Measurements from ENCODE around the gene CSH2.

DNA sequence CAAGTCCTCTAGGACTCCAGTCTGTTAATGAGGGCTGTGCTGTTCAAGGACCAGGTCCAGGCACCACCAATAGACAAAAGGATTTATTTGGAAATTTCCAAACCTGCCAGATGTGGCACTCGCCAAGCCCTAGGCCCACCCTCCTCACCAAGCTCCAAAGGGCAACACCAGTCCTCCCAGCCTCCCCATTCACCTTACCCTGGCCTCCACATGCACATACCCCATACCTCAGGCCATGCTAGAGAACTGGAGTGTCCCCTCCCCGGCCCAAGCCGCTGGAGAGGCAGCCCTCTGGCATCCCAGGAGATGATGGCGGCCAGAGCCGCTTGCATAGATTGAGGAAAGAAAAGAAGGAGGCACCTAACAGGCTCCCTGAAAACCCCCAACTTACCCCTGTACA lies 41.5 kb downstream of the CSH2 start:
- TF ChIP-seq TEAD4 (IDR thresholded peaks at IDR 0.05): no peak
- TF ChIP-seq FOXM1 (IDR thresholded peaks at IDR 0.05; ENCODE audit: borderline replicate concordance, low read depth): no peak
- TF ChIP-seq, protein P1, sequence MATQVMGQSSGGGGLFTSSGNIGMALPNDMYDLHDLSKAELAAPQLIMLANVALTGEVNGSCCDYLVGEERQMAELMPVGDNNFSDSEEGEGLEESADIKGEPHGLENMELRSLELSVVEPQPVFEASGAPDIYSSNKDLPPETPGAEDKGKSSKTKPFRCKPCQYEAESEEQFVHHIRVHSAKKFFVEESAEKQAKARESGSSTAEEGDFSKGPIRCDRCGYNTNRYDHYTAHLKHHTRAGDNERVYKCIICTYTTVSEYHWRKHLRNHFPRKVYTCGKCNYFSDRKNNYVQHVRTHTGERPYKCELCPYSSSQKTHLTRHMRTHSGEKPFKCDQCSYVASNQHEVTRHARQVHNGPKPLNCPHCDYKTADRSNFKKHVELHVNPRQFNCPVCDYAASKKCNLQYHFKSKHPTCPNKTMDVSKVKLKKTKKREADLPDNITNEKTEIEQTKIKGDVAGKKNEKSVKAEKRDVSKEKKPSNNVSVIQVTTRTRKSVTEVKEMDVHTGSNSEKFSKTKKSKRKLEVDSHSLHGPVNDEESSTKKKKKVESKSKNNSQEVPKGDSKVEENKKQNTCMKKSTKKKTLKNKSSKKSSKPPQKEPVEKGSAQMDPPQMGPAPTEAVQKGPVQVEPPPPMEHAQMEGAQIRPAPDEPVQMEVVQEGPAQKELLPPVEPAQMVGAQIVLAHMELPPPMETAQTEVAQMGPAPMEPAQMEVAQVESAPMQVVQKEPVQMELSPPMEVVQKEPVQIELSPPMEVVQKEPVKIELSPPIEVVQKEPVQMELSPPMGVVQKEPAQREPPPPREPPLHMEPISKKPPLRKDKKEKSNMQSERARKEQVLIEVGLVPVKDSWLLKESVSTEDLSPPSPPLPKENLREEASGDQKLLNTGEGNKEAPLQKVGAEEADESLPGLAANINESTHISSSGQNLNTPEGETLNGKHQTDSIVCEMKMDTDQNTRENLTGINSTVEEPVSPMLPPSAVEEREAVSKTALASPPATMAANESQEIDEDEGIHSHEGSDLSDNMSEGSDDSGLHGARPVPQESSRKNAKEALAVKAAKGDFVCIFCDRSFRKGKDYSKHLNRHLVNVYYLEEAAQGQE (IDR thresholded peaks at IDR 0.05; ENCODE audit: low read depth): no peak
- TF ChIP-seq YY1 (IDR thresholded peaks at IDR 0.05; ENCODE audit: low read depth): no peak
- TF ChIP-seq, protein P2, sequence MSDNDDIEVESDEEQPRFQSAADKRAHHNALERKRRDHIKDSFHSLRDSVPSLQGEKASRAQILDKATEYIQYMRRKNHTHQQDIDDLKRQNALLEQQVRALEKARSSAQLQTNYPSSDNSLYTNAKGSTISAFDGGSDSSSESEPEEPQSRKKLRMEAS (IDR thresholded peaks at IDR 0.05): no peak
- TF ChIP-seq EP300 (IDR thresholded peaks at IDR 0.05; ENCODE audit: borderline replicate concordance): no peak
- no peak for TF ChIP-seq TAF1 (IDR thresholded peaks at IDR 0.05; ENCODE audit: low read depth)
- TF ChIP-seq, protein P3, sequence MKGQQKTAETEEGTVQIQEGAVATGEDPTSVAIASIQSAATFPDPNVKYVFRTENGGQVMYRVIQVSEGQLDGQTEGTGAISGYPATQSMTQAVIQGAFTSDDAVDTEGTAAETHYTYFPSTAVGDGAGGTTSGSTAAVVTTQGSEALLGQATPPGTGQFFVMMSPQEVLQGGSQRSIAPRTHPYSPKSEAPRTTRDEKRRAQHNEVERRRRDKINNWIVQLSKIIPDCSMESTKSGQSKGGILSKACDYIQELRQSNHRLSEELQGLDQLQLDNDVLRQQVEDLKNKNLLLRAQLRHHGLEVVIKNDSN (IDR thresholded peaks at IDR 0.05): no peak
- TF ChIP-seq CREB1 (IDR thresholded peaks at IDR 0.05; ENCODE audit: low read depth): no peak
- TF ChIP-seq ZBTB7A (IDR thresholded peaks at IDR 0.05; ENCODE audit: low read depth): no peak
- TF ChIP-seq RAD21 (IDR thresholded peaks at IDR 0.05; ENCODE audit: low read depth): no peak
- no peak for TF ChIP-seq TCF12 (IDR thresholded peaks at IDR 0.05; ENCODE audit: low read depth)
- no peak for TF ChIP-seq CEBPB (IDR thresholded peaks at IDR 0.05)
